Keratinocyte (primary cell): ENCODE data around the gene GATA1. TPM values are rescaled to one million over a fixed set of nuclear protein-coding genes. Genes with fewer than 3 reads are reported as not detected.

Source experiments
- DNase-seq: peaks from one replicate; pipeline ENCODE4 v3.0.0-alpha.2; 2011; ENCODE audit warnings: low read depth, missing footprints, low spot score
- FAIRE-seq: peaks from 2 replicates; lab custom pipeline; 2011; peaks lifted over from hg19 to GRCh38; lab: Jason Lieb, UNC
- H2AFZ ChIP-seq: 2 replicates; pipeline ENCODE4 v1.6.0; 2012; ENCODE audit warnings: low read length, control low read depth, inconsistent platforms; ENCODE audit not compliant: control insufficient read depth
- H3K27ac ChIP-seq: 2 replicates; pipeline ENCODE4 v1.5.1; 2011; ENCODE audit warnings: low read length; ENCODE audit not compliant: control insufficient read depth, insufficient read depth
- H3K27me3 ChIP-seq: 3 replicates; pipeline ENCODE4 v1.6.0; 2011; ENCODE audit warnings: low read length; ENCODE audit not compliant: control insufficient read depth, insufficient read depth; ENCODE audit errors: extremely low read depth
- H3K36me3 ChIP-seq, 2 experiments: 2 replicates in 1 of 2; 3 replicates in 1 of 2; pipeline ENCODE4 v1.5.1; 2011; ENCODE audit warnings: low read length in 2 of 2, mild to moderate bottlenecking in 1 of 2; ENCODE audit not compliant: control insufficient read depth in 2 of 2, insufficient read depth in 2 of 2; ENCODE audit errors: extremely low read depth in 1 of 2
- H3K4me1 ChIP-seq: 3 replicates; pipeline ENCODE4 v1.5.1; 2011; ENCODE audit warnings: low read length; ENCODE audit not compliant: control insufficient read depth, insufficient read depth; ENCODE audit errors: extremely low read depth
- H3K4me2 ChIP-seq: 3 replicates; pipeline ENCODE4 v1.6.0; 2011; ENCODE audit warnings: low read depth, low read length; ENCODE audit not compliant: control insufficient read depth, insufficient read depth; ENCODE audit errors: extremely low read depth
- H3K4me3 ChIP-seq, 3 experiments: fragments of 200-600 bp in 1 of 3; sonication (generic) in 1 of 3; 2 replicates in 2 of 3; 3 replicates in 1 of 3; pipeline ENCODE4 v1.5.1; 2011 to 2016; ENCODE audit warnings: low read length in 3 of 3, mild to moderate bottlenecking in 3 of 3, control low read depth in 2 of 3, inconsistent platforms in 1 of 3, low read depth in 1 of 3, mixed read lengths in 1 of 3, mixed run types in 1 of 3, moderate library complexity in 1 of 3; ENCODE audit not compliant: control insufficient read depth in 2 of 3, insufficient read depth in 2 of 3; ENCODE audit errors: extremely low read depth in 1 of 3
- H3K79me2 ChIP-seq: 2 replicates; pipeline ENCODE4 v1.6.0; 2012; ENCODE audit warnings: low read length; ENCODE audit not compliant: control insufficient read depth, insufficient read depth
- H3K9ac ChIP-seq: 3 replicates; pipeline ENCODE4 v1.6.0; 2011; ENCODE audit warnings: low read length; ENCODE audit not compliant: control insufficient read depth, insufficient read depth; ENCODE audit errors: extremely low read depth
- H3K9me1 ChIP-seq: 3 replicates; pipeline ENCODE4 v1.6.0; 2011; ENCODE audit warnings: low read length; ENCODE audit not compliant: control insufficient read depth, insufficient read depth; ENCODE audit errors: extremely low read depth
- H3K9me3 ChIP-seq: 2 replicates; pipeline ENCODE4 v1.5.1; 2012; ENCODE audit warnings: low read depth, low read length; ENCODE audit not compliant: control insufficient read depth
- H4K20me1 ChIP-seq: 3 replicates; pipeline ENCODE4 v1.6.0; 2011; ENCODE audit warnings: low read length; ENCODE audit not compliant: control insufficient read depth, insufficient read depth; ENCODE audit errors: extremely low read depth
- EZH2 ChIP-seq: IDR thresholded peaks from one replicate; pipeline ENCODE4 v1.6.1; 2012; ENCODE audit warnings: inconsistent platforms, mild to moderate bottlenecking, low read length, moderate library complexity
- dilution Hi-C: fragments of 300-500 bp; cut with MboI; formaldehyde crosslinking; loops from one replicate; pipeline ENCODE4 v1.7.0; 2020; ENCODE audit warnings: low sequenced_read_pairs; ENCODE audit not compliant: extremely low pct_ligation_motif_present
- polyA plus RNA-seq, 5 experiments: library from polyadenylated mRNA; depleted of rRNA in 3 of 5; stranded (reverse) in 3 of 5; stranded (forward) in 1 of 5; unstranded in 1 of 5; fragments of >200 nt; gene quantifications; 1 replicate in 1 of 5; 2 replicates in 3 of 5; 3 replicates in 1 of 5; pipeline versions ENCODE4 v1.2.1 to v1.2.3, GENCODE V29; 2011 to 2012; ENCODE audit warnings: missing spikeins in 2 of 5, low read depth in 1 of 5, low replicate concordance in 1 of 5
- TF ChIP-seq, protein P1 (sequence below), 3 experiments: IDR thresholded peaks in 1 of 3; conservative IDR thresholded peaks in 1 of 3; optimal IDR thresholded peaks in 1 of 3; 2 replicates in 2 of 3; 3 replicates in 1 of 3; pipeline versions ENCODE3 to v1.5.1; 2011; ENCODE audit warnings: low read length in 3 of 3, mild to moderate bottlenecking in 3 of 3, moderate library complexity in 2 of 3, control low read depth in 1 of 3, inconsistent platforms in 1 of 3; ENCODE audit not compliant: insufficient read depth in 2 of 3; ENCODE audit errors: extremely low read depth in 1 of 3

GATA1 gene
- polyA plus RNA-seq, 1 donor (not counting 4 experiments of a cell fraction or from before 2014, with no cell fraction given) = not detected

DNA sequence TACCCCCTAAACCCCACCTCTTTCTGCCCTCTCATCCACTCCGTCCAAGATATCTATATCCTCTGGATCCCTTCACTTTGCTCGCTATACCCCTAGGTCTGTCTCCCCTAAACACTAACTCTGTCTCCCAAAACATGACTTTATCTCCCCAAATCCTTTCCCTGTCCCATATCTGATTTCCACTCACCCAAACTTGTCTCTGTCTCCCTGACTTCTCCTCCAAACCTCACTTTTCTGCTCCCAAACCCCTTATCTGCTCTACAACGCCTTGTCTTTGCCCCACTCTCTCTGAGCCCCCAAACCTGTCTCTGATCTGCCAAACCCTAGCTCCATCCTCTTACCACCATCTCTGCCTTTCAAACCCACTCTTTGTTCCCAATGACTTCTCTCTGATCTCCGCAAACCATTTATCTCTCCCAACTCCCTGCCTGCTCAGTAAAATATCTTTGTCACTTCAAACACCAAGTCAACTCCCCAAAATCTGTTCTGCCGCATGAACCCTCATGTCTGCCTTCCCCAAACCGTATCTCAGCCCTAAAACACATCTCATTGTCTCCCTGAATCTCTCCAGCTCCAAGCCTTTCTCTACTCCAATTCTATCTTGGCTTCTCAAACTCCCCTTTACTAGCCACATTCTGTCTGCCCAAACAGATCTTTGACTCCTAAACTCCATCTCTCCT, 575 bp downstream of the GATA1 start:
- Histone ChIP-seq H3K9ac (no peak overlapping the region), H3K9me1 (no peaks in the 10 kb centered on the region), H3K4me1 (no peaks in the 10 kb centered on the region), H3K4me2 (no peak overlapping the region), H3K79me2 (no peaks in the 10 kb centered on the region), H4K20me1 (no peaks in the 10 kb centered on the region), H3K27ac (no peak overlapping the region), H3K9me3 (no peaks in the 10 kb centered on the region), H3K27me3 (peaks cover 9% of the 10 kb centered on the region), H2AFZ (no peak overlapping the region), H3K4me3 (no peak overlapping the region), H3K36me3 (no peaks in the 10 kb centered on the region)
- FAIRE-seq (no peak), DNase-seq (no peak)
- no peak for TF ChIP-seq EZH2
- TF ChIP-seq, protein P1, sequence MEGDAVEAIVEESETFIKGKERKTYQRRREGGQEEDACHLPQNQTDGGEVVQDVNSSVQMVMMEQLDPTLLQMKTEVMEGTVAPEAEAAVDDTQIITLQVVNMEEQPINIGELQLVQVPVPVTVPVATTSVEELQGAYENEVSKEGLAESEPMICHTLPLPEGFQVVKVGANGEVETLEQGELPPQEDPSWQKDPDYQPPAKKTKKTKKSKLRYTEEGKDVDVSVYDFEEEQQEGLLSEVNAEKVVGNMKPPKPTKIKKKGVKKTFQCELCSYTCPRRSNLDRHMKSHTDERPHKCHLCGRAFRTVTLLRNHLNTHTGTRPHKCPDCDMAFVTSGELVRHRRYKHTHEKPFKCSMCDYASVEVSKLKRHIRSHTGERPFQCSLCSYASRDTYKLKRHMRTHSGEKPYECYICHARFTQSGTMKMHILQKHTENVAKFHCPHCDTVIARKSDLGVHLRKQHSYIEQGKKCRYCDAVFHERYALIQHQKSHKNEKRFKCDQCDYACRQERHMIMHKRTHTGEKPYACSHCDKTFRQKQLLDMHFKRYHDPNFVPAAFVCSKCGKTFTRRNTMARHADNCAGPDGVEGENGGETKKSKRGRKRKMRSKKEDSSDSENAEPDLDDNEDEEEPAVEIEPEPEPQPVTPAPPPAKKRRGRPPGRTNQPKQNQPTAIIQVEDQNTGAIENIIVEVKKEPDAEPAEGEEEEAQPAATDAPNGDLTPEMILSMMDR (optimal IDR thresholded peaks at IDR 0.05 in 1 of 3, IDR thresholded peaks at IDR 0.05 in 1 of 3, conservative IDR thresholded peaks at IDR 0.05 in 1 of 3; ENCODE audit: extremely low read depth in 1 of 3, insufficient read depth in 2 of 3, low read length in 3 of 3) = no peak
- dilution Hi-C loops = no loop called here

GRCh38 chrX:48787505-48788443, 1.4 kb downstream of the GATA1 start:
- dilution Hi-C loops = no loop called here
- Histone ChIP-seq H3K36me3 (no peaks in the 10 kb centered on the region), H3K9me3 (no peaks in the 10 kb centered on the region), H4K20me1 (no peaks in the 10 kb centered on the region), H3K4me1 (no peaks in the 10 kb centered on the region), H3K9ac (no peak overlapping the region), H3K27ac (no peak overlapping the region), H3K4me2 (no peak overlapping the region), H2AFZ (no peak overlapping the region), H3K79me2 (no peaks in the 10 kb centered on the region), H3K9me1 (no peaks in the 10 kb centered on the region), H3K4me3 (no peak overlapping the region), H3K27me3 (peaks cover 9% of the 10 kb centered on the region)
- FAIRE-seq = no peak
- no peak for DNase-seq
- TF ChIP-seq EZH2 = no peak
- TF ChIP-seq, protein P1 (optimal IDR thresholded peaks at IDR 0.05 in 1 of 3, IDR thresholded peaks at IDR 0.05 in 1 of 3, conservative IDR thresholded peaks at IDR 0.05 in 1 of 3; ENCODE audit: extremely low read depth in 1 of 3, insufficient read depth in 2 of 3, low read length in 3 of 3) = no peak
